Urothelium cell line (cell line): ENCODE data around the gene ITSN1.

Experiments used
- DNase-seq: peaks from one replicate; pipeline ENCODE4 v3.0.0; 2011; ENCODE audit warnings: low spot score, mixed read lengths
- FAIRE-seq: peaks from 2 replicates; lab custom pipeline; 2011; peaks lifted over from hg19 to GRCh38; lab: Jason Lieb, UNC

ITSN1 gene

DNA sequence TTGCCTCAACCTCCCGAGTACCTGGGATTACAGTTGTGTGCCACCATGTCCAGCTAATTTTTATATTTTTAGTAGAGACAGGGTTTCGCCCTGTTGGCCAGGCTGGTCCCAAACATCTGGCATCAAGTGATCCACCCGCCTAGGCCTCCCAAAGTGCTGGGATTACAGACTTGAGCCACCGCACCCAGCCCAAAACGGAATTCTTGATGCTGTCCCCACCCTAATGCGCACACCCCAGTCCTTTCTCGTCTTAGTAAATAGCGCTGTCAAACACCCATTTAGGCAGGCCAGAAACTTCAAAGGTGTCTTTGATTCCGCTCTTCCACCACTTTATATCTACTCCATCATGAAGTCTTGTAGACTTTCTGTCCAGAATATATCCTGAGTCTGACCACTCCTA lies 35.1 kb downstream of the ITSN1 start:
- DNase-seq (no peak), FAIRE-seq (no peak)

DNA sequence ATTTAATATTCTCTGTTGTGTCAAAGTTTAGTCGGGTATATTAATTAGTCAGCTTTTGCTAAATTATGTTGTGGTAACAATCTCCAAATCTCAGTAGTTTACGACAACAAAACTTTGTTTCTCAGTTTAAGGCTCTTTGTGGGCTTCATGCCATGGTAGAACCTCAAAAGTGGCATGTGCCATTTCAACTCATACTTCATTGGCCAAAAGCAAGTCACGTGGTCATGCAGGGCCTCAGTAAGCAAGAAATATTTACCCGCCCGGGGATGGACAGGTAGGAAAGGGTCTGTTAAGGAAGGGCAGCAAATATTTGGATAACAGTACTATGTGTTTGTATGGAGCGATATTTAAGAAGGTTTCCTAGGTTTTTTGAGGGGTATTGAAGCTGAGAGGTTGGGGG lies 38.6 kb downstream of the ITSN1 start:
- DNase-seq (no peak), FAIRE-seq (no peak)

DNA sequence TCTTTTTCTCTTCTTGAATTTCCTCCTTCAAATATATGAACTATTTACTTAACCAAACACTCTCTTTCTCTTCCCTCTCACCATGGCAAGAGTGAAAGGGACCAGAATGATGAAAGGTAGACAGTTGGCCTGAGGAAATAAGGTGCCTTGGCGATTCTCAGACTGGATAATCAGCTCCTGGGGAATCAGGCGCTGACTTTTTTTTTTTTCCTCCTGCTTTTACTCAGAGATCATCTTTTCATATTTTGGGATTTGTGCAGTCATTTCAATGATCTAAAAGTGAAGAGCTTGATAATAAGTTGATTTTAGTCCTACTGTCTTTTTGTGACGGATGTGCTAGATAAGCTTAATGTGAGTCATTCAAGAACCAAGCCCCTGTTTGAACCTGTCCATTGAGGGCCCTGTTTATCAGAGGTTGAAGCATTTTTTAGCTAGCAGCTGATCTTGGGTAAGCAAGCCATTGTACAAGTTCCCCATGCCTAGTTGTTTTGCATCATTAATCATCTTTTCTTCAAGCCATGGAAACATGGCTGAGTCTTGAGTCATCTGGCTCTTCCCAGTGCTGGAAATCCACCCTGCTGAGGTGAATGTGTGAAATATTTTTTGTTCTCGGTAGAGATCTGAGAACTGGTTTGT lies 40.8 kb downstream of the ITSN1 start:
- FAIRE-seq: no peak
- peak; percentile 62 for DNase-seq

DNA sequence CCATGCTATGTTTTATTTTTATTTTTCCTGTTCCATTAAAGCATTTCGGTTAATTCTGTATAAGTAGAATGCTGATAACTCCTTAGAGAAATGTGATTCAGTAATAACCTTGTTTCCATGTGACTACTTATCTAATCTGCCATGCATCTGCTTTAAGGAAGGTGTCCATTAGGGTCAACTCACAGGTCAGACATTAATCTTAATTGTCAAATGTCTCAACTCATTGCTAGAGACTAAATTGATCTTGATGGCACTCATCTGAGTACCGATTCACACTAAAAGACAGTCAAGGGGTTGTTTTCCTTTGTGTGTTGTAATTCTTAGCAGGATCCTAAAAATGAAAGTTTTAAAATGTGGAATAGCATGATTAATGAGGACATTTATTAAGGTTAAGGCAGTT lies 41.8 kb downstream of the ITSN1 start:
- DNase-seq: no peak
- no peak for FAIRE-seq

DNA sequence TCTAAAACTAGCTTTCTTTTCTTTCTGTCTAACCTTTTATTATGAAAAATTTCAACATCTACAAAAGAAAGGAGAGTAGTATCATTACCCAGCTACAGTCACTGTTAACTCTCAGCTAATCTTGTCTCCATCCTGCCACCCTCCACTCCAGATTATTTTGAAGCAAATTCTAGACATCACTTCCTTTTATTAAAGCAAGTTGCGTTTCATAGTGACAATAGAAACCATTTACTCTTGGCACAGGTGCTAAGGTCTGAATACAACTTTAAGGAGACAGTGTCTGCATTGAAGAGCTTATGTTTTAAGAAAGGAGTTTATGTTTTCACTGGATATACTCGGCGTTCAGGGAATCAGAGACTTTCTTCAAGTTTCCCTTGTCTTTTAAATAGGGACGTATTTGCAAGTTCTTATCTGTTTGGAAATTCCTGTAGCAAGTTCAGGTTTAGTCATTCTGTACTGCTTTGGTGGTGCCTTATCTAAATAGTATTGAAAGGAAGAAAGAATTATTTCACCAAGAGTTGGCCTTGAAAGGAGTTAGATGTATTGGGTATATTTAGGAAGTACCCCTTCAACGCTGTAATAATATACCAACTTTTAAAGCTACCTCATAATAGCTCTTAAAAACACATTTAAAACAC lies 42.7 kb downstream of the ITSN1 start:
- DNase-seq: no peak
- FAIRE-seq: no peak

DNA sequence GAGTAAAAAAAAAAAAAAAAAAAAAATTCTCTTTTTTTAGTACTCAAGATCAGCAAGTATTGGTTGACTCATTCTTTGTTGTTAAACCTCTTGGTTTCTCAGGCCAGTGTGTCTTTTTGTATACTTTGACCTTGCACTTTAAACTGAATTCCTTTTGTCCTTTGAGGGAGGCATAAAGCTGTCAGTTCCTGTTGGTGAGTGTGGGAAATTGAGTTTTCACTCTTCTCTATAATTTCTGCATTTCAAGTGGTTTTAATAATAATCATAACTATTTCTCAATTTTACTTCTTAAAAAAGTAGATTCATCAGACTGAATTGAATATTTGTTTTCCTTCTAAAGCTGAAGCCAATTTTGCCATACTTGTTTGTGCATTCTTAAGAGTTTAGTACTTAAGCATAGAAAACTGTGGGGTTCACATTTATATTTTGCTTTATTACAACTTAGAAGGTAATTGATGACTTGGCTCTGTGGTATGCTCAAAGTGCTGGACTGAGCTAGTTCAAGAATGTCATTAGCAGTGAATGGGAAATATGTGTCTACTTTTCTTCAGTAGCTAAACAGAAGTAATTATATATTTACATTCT lies 43.4 kb downstream of the ITSN1 start:
- FAIRE-seq (no peak), DNase-seq (no peak)

DNA sequence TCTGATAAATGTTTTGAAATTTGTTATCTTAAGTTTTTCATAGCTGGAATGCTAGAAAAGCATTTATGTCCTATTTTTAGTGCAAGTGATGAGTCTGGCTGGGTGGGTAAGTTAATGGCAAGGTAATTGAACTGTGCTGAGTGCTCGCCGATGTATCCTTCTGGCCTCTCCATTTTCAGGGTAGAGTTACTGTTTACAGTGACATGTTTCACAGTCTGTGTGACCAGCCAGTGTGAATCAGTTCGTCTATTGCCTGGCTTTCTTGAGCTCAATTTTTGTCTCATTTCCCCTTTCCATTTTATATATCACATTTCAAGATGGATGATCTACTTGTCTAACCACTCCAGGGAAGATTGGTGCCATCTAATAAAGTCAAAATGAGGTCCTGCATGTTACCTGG lies 44.1 kb downstream of the ITSN1 start:
- DNase-seq (no peak), FAIRE-seq (no peak)

DNA sequence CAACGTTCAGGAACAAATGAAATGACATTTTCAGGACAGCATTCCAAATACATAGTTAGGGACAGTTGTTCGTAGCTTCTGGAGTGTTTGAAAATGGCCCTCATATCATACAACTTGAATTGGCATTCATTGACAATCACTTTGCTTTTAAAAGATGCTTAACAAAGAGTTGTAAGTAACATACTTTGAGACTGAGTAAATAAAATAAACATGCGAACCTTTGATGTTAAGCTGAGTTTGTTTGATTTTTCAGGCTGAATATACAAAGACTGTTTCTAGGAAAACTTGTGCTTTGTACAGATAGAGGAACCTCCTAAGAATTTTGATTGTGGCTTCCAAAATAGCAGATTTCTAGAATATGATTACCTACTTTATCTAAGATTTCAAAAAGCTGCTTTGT lies 45.3 kb downstream of the ITSN1 start:
- no peak for DNase-seq

DNA sequence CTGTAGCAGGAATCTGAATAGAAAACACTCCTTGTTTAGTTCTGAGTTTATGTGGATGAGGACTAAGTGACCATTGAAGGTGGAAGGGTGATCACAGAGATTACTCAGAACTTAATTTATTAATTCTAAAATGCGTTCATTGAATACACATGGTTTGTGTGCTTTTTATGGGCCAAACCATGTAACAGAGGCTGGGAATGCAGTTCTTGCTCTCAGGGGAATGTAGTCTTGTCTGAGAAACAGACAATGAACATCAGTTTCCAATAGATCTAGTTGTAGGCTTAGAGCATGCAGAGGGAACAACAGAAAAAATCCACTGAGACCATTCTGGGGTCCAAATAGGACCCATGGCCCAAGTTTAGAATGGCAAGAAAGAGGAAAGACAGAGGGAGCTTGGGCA lies 46.1 kb downstream of the ITSN1 start:
- no peak for FAIRE-seq

More for the DNA sequence above, 45.3 kb downstream of the ITSN1 start:
- no peak for FAIRE-seq

DNA sequence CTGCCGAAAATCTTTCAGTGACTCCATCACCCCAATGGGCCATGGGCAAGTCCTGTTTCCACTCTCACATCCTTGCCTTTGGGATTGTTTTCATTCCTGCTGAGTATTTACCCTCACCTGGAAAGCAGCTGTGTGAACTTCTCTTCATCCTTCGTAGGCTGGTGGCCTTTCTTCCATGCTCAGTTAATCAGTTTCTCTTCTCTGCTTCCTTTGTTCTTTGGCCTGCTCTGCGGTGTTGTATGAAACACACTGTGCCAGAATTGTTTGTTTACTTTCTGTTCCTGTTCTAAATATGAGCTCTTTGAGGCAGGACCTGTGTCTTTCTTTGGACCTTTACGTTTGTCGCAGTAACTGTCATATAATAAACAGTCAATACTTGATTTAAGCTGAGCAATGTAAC lies 48.6 kb downstream of the ITSN1 start:
- FAIRE-seq (no peak), DNase-seq (no peak)

More for the DNA sequence above, 46.1 kb downstream of the ITSN1 start:
- no peak for DNase-seq

DNA sequence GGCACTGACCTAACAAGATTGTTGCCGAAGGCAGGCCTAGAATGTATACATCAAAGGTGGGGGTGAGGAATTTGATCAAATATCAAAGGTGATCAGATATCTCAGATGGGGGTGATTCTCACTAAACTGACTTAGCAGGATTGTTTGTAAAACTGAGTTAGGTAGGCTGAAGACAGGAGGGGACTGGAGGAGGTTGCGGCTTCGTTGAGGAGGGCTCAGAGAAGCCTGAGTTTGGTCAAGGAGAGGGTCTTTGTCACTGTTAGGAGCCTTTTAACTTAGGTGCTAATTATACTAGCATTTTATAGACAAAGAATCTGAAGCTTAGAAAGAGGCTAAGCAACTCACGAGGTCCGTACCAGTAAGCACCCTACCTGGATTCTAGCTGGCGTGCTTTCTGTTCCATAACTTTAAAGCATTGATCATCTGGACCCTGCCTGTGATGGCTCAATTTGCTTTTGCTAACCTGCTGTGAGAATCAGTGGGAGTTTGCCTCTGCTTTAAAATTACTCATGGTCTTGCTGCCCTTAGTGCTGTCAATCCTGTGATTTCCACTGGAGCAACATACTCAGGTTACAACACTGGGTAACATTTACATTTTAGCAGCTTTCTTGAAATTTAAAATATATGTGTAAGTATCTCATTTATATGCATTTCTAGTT lies 49.8 kb downstream of the ITSN1 start:
- DNase-seq (no peak), FAIRE-seq (no peak)

DNA sequence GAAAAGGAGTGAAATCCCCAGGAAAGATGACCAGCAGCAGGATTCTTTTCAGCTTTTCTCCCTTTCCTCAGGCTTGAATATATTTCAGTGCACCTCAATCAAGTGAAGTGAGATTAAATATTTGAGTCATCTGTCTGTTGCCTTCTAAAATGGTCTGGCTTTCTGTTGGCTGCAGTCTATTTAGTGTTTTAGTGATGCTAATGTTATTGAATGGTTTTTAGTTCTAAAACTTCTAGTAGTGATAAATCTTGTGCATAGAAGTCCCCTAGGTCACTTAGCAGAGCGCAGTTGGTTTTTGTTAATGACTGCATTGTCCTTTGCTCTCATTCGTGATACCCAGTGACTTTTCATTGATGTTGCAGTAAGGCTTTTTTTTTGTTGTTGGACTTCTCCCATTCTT lies 53.5 kb downstream of the ITSN1 start:
- FAIRE-seq (no peak), DNase-seq (no peak)

DNA sequence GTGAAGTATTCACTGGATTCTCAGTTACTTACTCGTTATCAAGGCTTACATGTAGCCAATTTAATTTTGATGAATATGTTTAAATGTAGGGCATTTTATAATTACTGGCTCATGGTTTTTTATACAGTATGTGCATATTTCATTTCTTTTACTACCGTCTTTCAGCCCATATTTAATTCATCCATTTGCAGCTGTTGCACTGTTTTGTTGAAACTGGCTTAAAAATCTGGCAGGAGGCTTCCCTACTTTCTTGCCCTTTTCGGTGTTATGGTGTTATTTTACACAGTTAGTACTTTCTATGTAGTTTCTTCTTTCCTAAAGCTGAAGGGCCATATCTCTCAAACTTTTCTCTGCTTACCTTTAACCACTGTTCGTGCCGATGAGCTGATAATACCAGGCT lies 54.2 kb downstream of the ITSN1 start:
- FAIRE-seq: no peak

DNA sequence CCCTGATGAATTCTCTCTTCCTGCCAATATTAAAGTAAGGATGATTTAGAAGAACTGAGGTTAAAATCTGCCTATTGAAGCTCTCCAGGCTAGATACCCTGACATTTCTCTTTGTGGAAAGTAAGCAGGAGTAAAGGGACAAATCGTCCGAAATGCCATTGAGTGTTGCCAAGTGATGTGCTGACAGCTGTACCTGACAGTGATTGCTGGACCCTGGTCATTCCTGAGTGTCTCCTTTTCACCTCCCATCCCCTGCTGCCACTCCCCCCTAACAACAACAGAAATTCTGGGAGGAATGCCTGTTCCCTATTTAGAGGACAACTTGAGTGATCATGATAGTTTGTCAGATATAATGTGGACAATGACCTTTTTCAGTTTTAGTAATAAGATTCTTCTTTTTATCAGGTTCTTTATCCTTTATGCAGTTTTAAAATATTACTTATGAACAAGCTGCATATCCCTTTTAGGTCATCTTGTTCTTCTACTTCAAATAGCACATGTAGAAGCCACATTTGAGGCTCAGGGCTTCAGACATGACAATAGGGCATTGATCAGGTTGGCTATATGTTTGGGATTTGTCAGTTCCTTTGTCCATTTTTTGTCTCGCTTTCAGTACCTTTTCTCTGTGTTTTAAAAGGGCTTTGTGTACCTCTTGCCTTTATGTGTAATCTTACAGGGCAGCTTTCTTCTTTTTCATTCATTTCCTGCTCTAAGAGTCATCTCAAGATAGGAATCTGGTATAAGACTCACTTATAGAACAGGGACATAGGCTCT lies 56.0 kb downstream of the ITSN1 start:
- FAIRE-seq: no peak
- no peak for DNase-seq

More for the DNA sequence above, 54.2 kb downstream of the ITSN1 start:
- no peak for DNase-seq

DNA sequence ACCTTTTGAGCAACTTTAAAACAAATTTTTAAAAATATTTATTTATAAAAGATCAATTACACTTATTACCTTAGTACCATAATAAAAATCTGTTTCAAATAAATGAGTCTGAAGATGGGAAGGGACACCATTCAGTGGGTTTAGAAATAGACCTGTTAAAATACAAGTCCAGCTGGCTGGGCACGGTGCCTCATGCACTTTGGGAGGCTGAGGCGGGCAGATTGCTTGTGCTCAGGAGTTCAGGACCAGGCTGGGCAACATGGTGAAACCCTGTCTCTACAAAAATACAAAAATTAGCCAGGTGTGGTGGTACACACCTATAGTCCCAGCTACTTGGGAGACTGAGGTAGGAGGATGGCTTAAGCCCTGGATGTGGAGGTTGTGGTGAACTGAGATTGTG lies 57.0 kb downstream of the ITSN1 start:
- no peak for FAIRE-seq

DNA sequence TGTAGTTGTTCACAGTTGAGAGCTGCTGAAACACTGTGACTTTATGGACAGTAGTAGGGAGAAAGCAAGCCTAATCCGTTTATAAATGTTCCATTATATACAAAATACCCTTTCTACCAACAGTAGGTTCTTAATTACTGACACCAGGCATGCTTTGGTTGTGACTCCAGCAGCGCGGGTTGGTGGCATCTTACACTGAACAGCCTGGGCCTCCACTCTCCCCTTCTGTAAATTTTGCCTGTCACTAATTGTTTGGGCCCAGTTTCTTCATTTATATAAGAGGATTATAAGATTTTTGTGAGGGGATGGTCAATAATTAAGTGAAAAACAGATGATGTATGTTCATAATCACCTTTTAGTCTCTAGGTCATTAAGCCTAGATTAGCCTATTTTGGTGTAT lies 58.2 kb downstream of the ITSN1 start:
- FAIRE-seq: no peak

More for the DNA sequence above, 57.0 kb downstream of the ITSN1 start:
- DNase-seq: no peak

DNA sequence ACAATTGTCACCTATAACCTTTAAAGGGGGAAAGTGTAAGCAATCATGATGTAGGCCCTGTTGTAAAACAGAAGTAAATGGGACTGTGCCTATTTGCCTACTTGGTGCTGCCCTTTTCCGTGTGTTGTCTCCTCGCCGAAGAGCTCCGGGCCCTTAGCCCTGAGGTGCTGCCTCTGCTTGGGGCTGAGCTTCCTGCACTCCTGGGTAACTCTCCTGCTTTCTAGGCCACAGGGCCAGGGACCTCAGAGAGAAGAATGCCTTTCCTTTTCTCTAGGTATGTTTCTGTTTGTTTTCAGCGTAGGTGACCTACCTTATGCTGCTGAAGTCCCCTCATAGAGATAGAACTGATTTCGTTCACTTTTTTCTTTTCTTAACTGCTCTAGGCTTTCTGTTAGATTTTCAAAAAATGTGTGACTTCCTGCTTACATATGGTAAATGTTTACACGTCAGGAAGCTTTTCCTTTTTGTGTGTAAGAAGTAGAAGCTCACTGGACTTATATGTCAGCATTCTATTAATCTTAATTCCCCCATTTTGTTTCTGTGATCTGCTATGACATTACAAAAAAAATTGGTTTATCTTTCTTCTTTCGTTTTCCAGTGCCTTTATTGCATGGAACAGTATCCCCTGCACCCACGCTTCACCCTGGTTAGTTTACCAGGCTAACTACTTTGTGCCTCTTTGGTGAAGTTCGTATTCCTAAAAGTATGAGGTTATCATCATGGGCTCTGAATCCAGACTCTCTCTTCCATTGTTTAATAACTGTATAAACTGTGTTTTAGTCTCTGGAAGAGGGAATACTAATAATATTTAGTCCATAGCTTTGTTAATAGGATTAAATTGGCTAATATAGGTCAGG lies 61.7 kb downstream of the ITSN1 start:
- FAIRE-seq (no peak), DNase-seq (no peak)

More for the DNA sequence above, 58.2 kb downstream of the ITSN1 start:
- DNase-seq: no peak

DNA sequence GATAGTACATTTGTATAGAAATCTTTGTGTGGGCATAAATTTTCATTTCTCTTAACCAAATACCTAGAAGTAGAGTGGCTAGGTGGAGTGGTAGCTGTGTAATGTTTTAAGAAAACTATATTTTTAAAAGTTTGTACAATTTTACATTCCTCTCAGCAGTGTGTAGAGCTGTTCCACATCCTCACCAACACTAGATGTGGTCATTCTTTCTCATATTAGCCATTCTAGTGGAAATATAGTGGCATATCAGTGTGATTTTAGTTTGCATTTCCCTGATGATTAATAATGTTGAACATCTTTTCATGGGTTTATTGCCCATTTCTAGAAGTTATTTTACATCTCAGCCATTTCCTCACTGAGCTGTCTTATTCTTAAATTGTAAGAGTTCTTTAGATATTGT lies 65.5 kb downstream of the ITSN1 start:
- no peak for DNase-seq
- FAIRE-seq: no peak

DNA sequence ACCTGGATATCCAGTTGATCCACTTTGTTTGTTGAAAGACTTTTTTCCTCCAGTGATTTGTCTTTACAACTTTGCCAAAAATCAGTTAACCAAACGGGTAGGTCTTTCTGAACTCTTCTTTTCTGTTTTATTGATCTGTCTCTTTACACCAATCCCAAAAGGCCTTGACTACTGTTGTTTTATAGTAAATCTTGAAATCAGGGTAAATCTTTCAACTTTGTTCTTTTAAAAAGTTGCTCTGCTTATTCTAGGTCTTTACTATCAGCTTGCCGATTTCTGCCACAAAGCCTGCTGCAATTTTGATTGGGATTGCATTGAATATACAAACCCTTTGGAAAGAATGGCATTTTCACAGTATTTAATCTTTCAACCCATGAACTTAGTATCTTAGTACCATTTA lies 66.6 kb downstream of the ITSN1 start:
- no peak for DNase-seq
- FAIRE-seq: no peak
